DND-41 (cell line): Measurements from ENCODE around the gene TRAM2.

Experiments
- ATAC-seq: fragments of 200-7000 bp; cut with Tn5 transposase; 3 replicates; pipeline ENCODE4 v1.9.1; 2021; ENCODE audit warnings: low read depth; ENCODE audit not compliant: insufficient read depth
- DNase-seq: peaks from one replicate; pipeline ENCODE4 v3.0.0-alpha.2; 2020
- H2AFZ ChIP-seq: 2 replicates; pipeline ENCODE4 v1.6.0; 2012; ENCODE audit warnings: low read depth, low read length
- H3K27ac ChIP-seq: 2 replicates; pipeline ENCODE4 v1.5.1; 2012; ENCODE audit warnings: low read length, inconsistent platforms
- H3K27me3 ChIP-seq: fragments of 200-600 bp; sonication (generic); 2 replicates; pipeline ENCODE4 v1.6.0; 2012; ENCODE audit warnings: low read length, mild to moderate bottlenecking, inconsistent platforms; ENCODE audit not compliant: insufficient read depth, poor library complexity
- H3K36me3 ChIP-seq: 2 replicates; pipeline ENCODE4 v1.5.1; 2012; ENCODE audit warnings: low read length, inconsistent platforms; ENCODE audit not compliant: insufficient read depth
- H3K4me1 ChIP-seq: 2 replicates; pipeline ENCODE4 v1.5.1; 2012; ENCODE audit warnings: mild to moderate bottlenecking, low read length; ENCODE audit not compliant: insufficient read depth
- H3K4me2 ChIP-seq: 2 replicates; pipeline ENCODE4 v1.6.0; 2012; ENCODE audit warnings: mild to moderate bottlenecking, moderate library complexity, low read length, inconsistent platforms; ENCODE audit not compliant: insufficient read depth
- H3K4me3 ChIP-seq, 2 experiments: fragments of 200-600 bp in 1 of 2; shearing (Covaris generic) in 1 of 2; 2 replicates each; pipeline ENCODE4 v1.5.1; 2012 to 2016; ENCODE audit warnings: inconsistent platforms in 2 of 2, low read length in 2 of 2, mild to moderate bottlenecking in 2 of 2, low read depth in 1 of 2, moderate library complexity in 1 of 2
- H3K79me2 ChIP-seq: 2 replicates; pipeline ENCODE4 v1.6.0; 2012; ENCODE audit warnings: low read length, inconsistent platforms; ENCODE audit not compliant: insufficient read depth
- H3K9ac ChIP-seq: 2 replicates; pipeline ENCODE4 v1.6.0; 2012; ENCODE audit warnings: low read depth, mild to moderate bottlenecking, inconsistent platforms, low read length, moderate library complexity
- H3K9me3 ChIP-seq: 2 replicates; pipeline ENCODE4 v1.5.1; 2012; ENCODE audit warnings: low read length, moderate library complexity, mild to moderate bottlenecking, inconsistent platforms; ENCODE audit not compliant: insufficient read depth, severe bottlenecking
- H4K20me1 ChIP-seq: 2 replicates; pipeline ENCODE4 v1.6.0; 2012; ENCODE audit warnings: low read length; ENCODE audit not compliant: insufficient read depth
- CTCF ChIP-seq: IDR thresholded peaks from 2 replicates; pipeline ENCODE4 v1.5.1; 2012; ENCODE audit warnings: borderline replicate concordance, low read length, moderate library complexity, mild to moderate bottlenecking; ENCODE audit not compliant: poor library complexity, severe bottlenecking; ENCODE audit errors: extremely low read depth
- EZH2 ChIP-seq: IDR thresholded peaks from 3 replicates; pipeline ENCODE4 v1.6.1; 2012; ENCODE audit warnings: borderline replicate concordance, low read depth, mild to moderate bottlenecking, moderate library complexity, low read length, inconsistent platforms; ENCODE audit not compliant: severe bottlenecking

Gene TRAM2

GRCh38 chr6:52506476-52506875 lies 70.4 kb downstream of the TRAM2 start:
- no peaks in the 10 kb centered on the region for H3K9me3 ChIP-seq
- H3K79me2 ChIP-seq: no peaks in the 10 kb centered on the region
- DNase-seq (no peak), ATAC-seq (no peak)
- H3K27me3 ChIP-seq: no peaks in the 10 kb centered on the region
- TF ChIP-seq EZH2 (no peak), CTCF (no peak)
- H3K4me1 ChIP-seq: no peaks in the 10 kb centered on the region
- peaks cover 76% of the 10 kb centered on the region for H3K36me3 ChIP-seq
- no peak overlapping the region for H3K4me3 ChIP-seq
- H3K27ac ChIP-seq: no peak overlapping the region
- H3K9ac ChIP-seq: no peak overlapping the region
- H2AFZ ChIP-seq: no peak overlapping the region
- no peak overlapping the region for H3K4me2 ChIP-seq
- no peaks in the 10 kb centered on the region for H4K20me1 ChIP-seq

- no peaks in the 10 kb centered on the region for H4K20me1 ChIP-seq
- H2AFZ ChIP-seq: no peak overlapping the region
- no peak overlapping the region for H3K4me3 ChIP-seq
- no peak overlapping the region for H3K27ac ChIP-seq
- H3K79me2 ChIP-seq: no peaks in the 10 kb centered on the region
- H3K9ac ChIP-seq: no peak overlapping the region
- no peaks in the 10 kb centered on the region for H3K27me3 ChIP-seq
- peak; percentile 22 for TF ChIP-seq CTCF
- no peak for TF ChIP-seq EZH2
- no peak overlapping the region for H3K4me2 ChIP-seq
- H3K4me1 ChIP-seq: no peaks in the 10 kb centered on the region
- ATAC-seq (no peak; the same call in 2 of the 3 replicates), DNase-seq (no peak)
- peaks cover 76% of the 10 kb centered on the region for H3K36me3 ChIP-seq
- no peaks in the 10 kb centered on the region for H3K9me3 ChIP-seq
These were observed 71.0 kb downstream of the TRAM2 start for GRCh38 chr6:52505726-52506409.

GRCh38 chr6:52504782-52505136 lies 72.1 kb downstream of the TRAM2 start:
- peaks cover 65% of the 10 kb centered on the region for H3K36me3 ChIP-seq
- H3K9me3 ChIP-seq: no peaks in the 10 kb centered on the region
- H3K4me1 ChIP-seq: no peaks in the 10 kb centered on the region
- H3K27me3 ChIP-seq: no peaks in the 10 kb centered on the region
- H3K4me3 ChIP-seq: no peak overlapping the region
- ATAC-seq (no peak), DNase-seq (no peak)
- H2AFZ ChIP-seq: no peak overlapping the region
- H3K4me2 ChIP-seq: no peak overlapping the region
- no peaks in the 10 kb centered on the region for H3K79me2 ChIP-seq
- H4K20me1 ChIP-seq: no peaks in the 10 kb centered on the region
- H3K27ac ChIP-seq: no peak overlapping the region
- TF ChIP-seq EZH2 (no peak), CTCF (no peak)
- no peak overlapping the region for H3K9ac ChIP-seq
